Measurements from ENCODE around the gene SAC3D1.

GRCh38 chr11:65027213-65028067, 13.6 kb upstream of the SAC3D1 start, which contains the start of gene SNX15:
- TF ChIP-seq CTCF (IDR thresholded peaks at IDR 0.05) (peak; percentile 45 to 90 (median 56)), POLR2A (IDR thresholded peaks at IDR 0.05) (peak in 1 of 2 donors; percentile 78)
